ENCODE results near the gene NFASC. TPM values are rescaled to one million over a fixed set of nuclear protein-coding genes. Genes with fewer than 3 reads are reported as not detected.

The NFASC gene
- total RNA-seq, 1 donor from 2014 or later, result 10.5 TPM

DNA sequence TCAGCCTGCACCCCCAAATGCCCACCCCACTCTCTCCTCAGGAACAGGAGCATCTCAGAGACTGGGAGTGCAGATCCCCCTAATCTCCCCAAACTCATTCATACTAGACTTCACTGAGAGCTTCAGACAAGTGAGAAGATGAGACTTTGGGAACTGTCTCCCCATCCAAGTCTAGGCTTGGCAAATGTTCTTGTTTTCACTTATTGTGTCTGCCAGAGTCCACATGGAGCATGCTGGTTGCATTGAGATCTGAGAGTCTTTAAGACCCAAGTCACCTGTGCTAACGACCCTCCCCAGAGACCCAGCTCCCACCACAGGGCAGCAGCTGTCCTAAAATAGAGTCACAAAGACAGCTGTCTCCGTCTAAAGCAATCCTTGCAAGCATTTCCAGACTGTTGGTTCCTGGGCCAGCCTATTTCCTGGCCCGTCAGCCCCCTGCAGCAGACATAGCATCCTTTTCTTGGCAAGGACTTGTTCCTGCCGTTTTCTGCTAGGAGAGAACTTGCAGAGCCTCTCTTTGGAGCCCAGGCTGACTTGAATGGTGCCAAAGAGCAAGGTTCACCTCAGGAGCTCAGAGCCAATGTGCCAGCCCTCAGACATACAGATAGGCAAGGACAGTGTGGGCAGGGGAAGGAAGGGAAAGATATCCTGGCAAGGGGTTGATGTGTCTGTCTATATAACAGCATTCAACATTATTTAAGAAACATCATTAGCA, 170.5 kb downstream of the NFASC start:
- intact Hi-C loops (cut with DNase I), result no loop called here
- no peak for ATAC-seq
- DNase-seq (ENCODE audit: missing footprints), result no peak

DNA sequence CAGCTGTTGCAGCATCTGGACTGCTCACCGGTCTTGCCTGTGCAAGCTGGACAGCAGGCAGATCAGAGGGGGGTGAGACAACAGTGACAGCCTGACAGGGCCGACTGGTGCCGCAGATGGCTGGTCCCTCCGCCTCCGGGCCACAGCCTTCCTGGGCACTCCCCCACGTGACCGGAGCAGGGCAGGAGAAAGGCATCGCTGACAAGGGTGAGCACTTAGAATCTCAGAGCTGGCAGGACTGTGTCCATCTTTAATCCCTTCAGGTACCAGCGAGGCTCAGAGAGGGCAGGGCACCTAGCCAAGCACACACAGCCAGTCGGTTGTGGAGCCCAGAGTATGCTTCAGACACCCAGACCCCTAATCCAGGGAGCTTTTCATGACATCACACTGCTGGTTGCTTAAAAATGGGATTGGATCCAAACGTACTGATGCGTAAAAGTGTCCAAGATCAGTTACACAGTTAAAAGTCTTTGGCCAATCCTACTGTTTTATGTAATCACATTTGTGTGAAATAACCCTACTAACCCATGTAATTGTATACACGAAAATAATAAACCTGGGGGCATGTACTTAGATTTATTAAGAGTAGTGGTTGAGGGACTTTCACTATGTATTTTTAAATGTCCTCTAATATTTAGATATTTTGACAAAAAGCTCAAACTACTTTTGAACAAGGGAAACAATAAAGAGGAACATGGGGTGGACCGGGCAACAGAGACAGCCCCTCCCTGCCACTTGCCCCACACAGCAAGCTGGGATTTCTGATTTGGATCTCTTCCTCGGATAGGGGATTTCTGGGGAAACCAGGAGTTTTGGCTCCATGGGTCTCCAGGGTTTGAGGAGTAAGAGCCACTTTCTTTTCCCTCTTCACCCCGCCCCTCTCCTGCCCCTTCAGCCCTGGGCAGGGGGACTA, 171.6 kb downstream of the NFASC start:
- DNase-seq (ENCODE audit: missing footprints), result no peak
- no peak for ATAC-seq
- intact Hi-C loops (cut with DNase I), result no loop called here

DNA sequence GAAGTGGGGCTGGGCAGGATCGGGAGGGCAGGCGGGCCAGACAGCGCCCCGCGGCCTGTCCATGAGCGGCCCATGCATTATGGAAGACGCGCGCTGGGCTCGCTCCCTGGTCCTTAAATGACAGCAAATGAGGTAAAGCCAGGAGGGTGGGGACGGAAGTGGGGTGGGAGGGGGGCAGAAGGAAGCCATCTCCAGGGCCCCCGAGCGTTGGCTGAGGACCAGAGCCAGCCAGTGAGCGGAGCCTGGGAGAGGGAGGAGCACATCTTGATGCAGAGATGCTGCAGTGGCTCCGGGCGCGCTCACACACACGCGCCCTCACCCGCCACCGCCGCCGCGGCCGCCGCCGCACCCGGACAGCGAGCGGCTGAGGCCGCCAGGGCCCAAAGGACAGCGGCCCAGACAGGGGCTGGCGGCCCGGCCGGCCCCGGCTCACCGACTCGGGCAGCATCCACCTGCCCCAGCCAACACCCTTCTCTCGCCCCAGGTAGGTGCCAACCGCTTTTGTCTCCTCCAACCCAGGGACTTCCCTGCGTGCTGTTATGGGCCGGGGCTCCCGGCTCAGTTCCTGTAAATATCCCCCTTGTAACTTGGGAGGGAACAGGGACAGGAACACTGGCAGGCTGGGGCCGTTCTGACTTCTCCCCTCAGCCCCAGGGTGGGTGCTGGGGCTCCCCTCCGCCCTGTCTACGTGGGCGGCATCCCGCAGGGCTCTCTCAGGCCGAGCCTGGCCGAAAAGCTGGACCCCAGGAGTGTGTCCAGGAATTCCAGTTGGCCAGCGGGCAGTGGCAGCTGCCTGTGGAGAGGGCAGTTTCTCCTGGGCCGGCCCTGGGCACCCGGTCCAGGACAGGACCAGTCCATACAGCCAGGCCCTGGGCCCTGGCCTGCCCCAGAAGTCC, 172.5 kb downstream of the NFASC start, which contains the start of gene CNTN2:
Gene CNTN2, plus strand, starts transcription at position 302 of the 896 bp plus-strand sequence. CDS start 9,974 bp downstream, outside the sequence.
- intact Hi-C loops (cut with DNase I), result no loop called here
- no peak for DNase-seq (ENCODE audit: missing footprints)
- no peak for ATAC-seq

DNA sequence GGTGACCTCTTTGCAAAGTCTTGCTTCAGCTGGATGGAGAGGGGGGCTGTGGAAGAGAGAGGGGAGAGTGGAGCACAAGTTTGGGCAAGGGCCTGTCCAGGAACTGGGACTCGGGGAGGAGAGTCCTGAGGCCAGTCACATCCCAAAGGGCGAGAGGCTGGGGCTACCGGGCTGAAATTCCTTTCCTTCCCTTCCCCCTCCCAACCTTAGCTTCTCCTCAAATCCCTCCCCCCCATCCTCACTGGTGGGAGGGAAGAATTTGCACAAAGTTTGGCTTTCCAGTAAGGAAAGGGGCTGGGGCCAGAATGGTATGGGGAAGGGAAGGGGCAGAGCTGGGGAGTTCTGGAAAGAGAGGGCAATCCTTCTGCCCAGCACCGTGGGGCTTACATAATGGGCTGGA, 173.2 kb downstream of the NFASC start:
- DNase-seq (ENCODE audit: missing footprints) (no peak), ATAC-seq (no peak)
- intact Hi-C loops (cut with DNase I), result no loop called here

DNA sequence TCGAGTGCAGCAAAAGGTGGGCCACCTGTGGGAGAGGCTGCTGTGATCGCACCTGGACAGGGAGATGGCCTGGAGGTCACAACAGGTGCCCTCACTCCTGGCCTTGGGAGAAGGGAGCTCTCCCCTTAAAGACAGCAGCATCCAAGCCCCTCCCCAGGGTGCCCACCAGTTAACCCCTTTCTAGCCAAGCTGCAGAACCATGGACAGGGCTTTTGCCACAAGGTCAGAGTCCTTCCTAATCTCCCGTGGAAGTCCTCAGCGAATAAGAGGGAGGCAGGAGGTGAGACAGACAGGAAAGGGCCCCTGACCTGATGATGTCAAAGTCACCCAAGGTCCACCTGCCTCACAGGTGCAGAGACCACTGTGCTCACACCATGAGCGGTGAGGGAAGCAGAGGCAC, 174.1 kb downstream of the NFASC start:
- ATAC-seq, result no peak
- DNase-seq (ENCODE audit: missing footprints), result no peak
- intact Hi-C loops (cut with DNase I), result no loop called here

DNA sequence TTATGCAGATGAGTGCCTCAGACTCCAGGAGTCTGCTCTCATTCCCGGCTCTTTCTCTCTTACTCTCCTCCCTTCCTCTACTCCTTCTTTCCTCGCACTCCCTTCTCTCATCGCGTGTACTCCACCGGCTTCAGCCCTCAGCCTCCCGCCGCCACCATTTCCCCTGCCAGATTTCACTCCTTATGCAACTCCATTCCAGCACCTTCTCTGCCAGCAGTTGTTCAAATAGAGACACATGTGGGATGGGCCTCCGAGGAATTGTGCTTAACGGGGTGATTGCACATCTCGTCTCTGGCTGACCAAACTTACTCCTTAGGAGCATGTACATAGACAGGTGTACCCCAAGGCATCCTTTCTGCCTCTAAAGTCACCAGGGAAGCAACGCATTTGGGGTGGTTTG, 174.5 kb downstream of the NFASC start:
- intact Hi-C loops (cut with DNase I), result no loop called here
- no peak for ATAC-seq
- no peak for DNase-seq (ENCODE audit: missing footprints)

DNA sequence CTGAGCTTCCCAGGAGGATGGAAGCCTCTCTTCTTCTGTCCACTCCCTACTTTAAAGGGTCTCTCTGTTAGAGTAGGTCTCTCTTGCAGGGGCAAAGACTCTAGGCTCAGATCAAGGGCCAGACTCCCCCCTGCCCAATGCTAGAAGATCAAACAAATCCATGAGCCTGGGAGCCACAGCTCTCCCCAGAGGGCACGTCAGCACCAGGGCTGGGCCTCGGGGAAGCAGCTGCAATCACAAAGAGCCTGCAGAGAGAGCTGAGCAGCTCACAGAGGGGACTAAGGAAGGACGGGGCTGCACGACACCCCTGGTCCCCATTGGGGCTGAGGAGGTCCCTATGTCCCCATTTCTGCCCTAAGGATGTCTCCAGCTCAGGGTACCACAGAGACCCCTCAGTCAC, 176.2 kb downstream of the NFASC start:
- DNase-seq (ENCODE audit: missing footprints) (no peak), ATAC-seq (no peak)
- intact Hi-C loops (cut with DNase I), result no loop called here

DNA sequence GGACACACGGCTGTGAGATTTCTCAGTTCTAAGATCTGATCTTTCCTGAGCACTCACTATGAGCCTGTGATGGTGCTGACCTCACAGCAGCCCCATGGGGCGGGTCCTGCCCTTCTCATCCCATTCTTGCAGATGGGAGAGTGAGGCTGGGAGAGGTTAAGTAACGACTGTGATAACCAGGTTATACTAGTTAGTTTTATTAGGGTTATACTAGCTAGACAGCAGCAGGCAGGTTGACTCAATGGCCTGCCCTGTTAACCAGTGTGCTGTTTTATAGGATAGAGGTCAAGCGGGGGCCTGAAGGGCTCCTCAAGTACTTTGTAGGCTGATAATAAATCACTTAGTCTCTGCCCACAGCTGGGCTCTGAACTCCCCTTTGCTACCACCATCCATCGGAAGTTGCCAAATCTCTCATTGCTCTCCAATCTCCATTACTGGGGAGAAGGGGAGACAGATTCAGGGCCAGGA, 177.1 kb downstream of the NFASC start:
- no peak for DNase-seq (ENCODE audit: missing footprints)
- no peak for ATAC-seq
- intact Hi-C loops (cut with DNase I), result no loop called here

DNA sequence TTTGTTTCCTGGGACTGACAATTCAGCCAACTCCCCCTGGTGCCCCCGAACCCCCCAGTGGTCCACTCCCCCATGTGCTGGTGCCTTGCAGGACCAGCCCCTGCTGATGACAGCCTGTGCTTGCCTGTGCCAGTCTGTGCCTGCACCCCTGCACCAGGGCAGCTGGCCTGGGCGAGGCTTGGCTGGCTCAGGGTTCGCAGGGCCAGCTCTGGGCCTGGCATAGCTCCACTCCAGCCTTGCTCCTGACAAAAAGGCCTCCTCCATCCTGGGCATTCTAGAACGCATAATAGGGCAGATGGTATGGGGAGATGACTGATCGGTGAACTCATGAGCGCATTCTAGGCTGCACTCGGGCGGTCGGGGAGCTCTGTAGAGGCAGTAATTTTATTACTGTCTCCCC, 177.7 kb downstream of the NFASC start:
- DNase-seq (ENCODE audit: missing footprints), result no peak
- no peak for ATAC-seq
- intact Hi-C loops (cut with DNase I), result no loop called here

DNA sequence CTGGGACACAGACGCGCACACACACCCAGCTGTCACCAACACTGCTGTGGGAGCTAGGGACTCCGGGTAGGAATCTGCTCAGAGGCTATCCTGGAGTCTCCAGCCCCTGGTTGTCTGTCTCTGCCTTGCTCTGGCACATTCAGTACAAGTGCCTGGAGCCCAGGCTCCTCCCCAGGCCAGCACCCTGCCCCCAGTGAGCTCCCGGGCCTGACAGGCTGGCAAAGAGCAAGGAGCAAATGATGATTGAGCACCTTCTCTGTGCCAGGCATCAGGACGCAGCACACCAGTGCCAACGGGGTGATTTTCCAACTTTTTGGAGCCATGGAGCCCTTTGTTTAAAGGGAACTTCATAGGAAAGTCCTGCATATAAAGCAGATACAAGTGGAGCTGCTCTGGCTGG, 178.8 kb downstream of the NFASC start:
- DNase-seq (ENCODE audit: missing footprints) (no peak), ATAC-seq (peak; percentile 64)
- intact Hi-C loops (cut with DNase I), result no loop called here

DNA sequence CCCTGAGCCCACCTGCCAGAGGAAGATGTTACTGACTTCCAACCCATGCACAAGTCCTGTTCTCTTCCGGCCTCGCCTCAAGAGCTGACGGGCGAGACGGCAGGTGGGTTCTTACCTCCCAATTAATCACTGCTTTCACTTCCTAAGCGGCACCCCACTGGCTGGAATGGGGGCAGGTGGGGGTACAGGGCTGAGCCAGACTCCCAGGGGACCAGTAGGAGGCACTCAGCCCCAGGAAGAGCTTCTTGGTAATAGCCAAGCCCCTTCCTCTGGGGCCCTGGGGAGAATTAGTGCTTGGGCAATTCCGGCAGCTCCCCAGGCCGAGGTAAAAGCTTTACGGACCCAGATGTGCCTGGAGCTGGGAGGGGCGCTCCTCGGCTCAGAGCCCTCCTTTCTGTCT, 182.0 kb downstream of the NFASC start:
- DNase-seq (ENCODE audit: missing footprints) (no peak), ATAC-seq (no peak)
- intact Hi-C loops (cut with DNase I), result no loop called here

DNA sequence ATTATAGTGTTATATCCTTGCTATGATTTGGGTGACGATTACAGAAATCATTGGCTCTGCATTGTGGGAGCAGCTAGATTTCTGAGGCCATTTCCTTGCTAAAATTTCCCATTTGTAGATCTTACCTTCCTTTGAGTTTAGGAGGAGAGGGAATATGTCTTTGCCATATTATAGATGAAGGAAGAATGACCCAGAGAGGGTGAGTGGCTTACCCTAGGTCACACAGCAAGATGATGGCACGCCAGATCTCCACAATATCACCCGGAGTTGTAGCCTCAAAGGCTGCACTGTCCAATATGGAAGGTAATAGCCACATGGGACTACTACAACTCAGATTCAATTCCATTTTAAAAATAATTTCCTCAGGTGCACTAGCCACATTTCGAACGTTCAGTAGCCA, 182.6 kb downstream of the NFASC start:
- intact Hi-C loops (cut with DNase I), result no loop called here
- DNase-seq (ENCODE audit: missing footprints) (no peak), ATAC-seq (no peak)

DNA sequence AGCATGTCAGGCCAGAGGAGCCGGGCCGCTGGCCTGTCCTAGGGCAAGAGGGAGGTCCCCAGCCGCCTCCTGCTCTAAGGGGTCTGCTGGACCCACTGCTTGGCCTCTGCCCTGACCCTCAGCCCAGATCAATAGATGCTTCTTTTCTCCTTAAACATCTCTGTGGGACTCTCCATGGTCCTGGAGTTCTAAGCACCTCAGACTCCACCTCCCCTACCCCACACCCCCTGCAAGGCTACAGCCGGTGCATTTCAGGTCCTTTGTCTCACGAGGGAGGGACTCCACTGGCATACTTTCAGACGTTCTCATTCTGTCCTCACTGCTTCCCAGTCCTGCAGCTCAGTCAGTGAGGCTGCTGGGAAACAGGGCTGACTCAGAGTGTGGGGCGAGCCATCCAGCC, 183.4 kb downstream of the NFASC start:
- no peak for DNase-seq (ENCODE audit: missing footprints)
- ATAC-seq, result no peak
- intact Hi-C loops (cut with DNase I), result no loop called here

DNA sequence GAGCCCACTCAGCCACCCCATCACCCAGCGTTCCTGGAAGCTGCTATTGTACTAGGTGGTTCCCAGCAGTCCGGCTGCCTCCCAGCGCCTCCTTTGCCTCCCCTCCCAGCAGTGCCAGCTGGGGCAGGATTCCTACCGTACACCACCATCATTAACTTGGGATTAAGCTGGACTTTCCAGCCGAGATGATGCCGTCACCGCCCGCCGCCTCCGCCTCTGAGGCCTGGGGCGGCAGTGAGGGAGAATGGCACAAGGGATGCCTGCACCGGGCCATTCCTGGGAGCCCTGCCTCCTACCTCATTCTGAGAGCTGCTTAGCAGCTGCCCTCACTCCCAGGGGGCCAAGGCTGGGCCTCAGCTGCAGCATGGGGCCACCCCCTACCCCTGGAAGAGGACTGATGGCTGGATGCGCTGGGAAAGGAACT, 185.5 kb downstream of the NFASC start:
- ATAC-seq (no peak), DNase-seq (ENCODE audit: missing footprints) (no peak)
- intact Hi-C loops (cut with DNase I), result no loop called here

DNA sequence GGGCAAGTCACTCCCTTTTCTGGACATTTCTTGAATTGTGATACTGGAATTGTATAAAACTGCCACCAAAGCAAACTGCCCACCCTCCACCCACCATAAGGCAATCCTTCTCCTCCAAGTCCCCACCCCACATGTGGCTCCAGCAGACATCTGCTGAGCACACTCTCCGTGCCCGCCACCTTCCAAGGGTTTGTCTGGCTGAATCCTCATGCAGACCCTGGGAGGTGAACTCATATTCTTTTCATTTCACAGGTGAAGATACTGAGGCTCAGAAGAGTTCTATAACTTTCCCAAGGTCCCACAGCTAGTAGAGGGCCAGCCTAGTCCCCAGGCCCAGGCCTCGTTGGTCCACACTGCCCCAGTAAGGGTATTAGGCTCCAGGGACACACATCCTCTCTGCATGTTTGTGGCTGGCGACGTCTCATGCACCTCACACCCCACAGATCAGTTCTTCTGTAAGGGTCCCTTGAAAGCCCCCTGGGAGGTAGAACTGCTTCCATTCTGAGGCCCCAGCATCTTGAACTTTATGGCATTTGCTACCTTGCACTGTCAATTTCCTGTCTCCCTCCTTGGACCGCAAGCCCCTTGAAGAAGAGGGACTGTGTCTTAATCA, 186.4 kb downstream of the NFASC start:
- ATAC-seq (no peak), DNase-seq (ENCODE audit: missing footprints) (no peak)

DNA sequence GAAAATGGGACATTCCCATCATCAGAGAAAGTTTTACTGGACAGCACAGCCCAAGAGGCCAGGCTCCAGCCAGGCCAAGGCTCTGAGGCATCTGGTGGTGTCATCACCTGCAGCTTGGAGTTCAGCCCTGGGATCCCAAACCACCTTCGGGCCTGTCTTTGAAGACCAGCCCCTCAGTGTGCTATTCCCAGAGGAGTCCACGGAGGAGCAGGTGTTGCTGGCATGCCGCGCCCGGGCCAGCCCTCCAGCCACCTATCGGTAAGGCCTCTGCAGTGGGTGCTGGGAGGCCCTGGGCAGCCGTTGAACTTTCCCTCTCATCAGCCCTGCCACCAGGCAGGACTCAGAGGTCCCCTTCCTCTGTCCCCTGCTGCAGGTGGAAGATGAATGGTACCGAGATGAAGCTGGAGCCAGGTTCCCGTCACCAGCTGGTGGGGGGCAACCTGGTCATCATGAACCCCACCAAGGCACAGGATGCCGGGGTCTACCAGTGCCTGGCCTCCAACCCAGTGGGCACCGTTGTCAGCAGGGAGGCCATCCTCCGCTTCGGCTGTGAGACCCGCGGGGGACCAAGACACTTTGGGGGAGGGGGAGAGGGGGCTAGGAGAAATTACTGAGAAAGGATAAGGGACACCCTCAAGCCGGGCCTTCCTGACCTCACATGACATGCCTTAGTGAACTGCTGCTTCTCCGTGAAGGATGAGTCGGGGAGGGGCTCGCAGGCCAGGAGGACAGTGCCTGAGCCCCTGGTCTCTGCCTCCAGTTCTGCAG, 187.3 kb downstream of the NFASC start:
- no peak for DNase-seq (ENCODE audit: missing footprints)
- intact Hi-C loops (cut with DNase I), result no loop called here
- no peak for ATAC-seq

More for the DNA sequence above, 186.4 kb downstream of the NFASC start:
- intact Hi-C loops (cut with DNase I), result no loop called here

DNA sequence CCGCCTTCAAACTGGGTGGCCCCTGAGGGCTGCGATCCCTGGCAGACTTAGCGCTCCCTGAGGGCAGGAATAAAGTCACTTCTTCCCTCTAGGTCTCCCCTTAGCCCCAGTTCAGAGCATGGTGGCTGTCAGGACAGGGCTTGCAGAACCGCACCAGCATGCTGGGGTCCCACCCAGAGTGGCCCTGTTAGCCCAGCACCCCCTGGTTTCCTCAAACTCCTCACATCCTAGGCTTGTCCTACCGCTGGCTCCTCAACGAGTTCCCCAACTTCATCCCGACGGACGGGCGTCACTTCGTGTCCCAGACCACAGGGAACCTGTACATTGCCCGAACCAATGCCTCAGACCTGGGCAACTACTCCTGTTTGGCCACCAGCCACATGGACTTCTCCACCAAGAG, 188.2 kb downstream of the NFASC start:
- ATAC-seq (no peak), DNase-seq (ENCODE audit: missing footprints) (no peak)
- intact Hi-C loops (cut with DNase I), result no loop called here

DNA sequence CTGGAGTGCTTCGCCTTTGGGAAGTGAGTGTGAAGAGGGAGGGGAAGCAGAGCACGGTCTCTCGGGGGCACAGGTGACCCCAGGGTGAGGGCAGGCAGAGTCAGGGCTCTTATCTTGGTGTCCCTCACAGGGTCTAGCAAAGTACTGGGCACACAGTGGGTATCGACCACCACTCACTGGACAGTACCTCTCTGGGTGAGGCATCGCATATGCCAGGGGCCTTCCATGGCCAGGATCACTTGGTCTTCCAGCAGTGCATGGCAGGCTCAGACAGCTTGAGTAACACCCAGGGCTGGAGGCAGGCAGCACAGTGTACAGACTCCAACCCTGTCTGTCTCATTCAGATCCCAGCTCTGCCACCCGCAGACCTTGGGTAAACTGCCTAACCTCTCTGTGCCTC, 189.0 kb downstream of the NFASC start:
- intact Hi-C loops (cut with DNase I), result loop anchor here (5.0 kb wide), 1 partner anchor 252 kb away; no protein-coding TSS in a partner anchor
- DNase-seq (ENCODE audit: missing footprints) (no peak), ATAC-seq (no peak)

Measured in Right ventricle myocardium inferior (tissue), 1 donor.